ENCODE results near the gene SPTBN4.

- TF ChIP-seq, protein P1, sequence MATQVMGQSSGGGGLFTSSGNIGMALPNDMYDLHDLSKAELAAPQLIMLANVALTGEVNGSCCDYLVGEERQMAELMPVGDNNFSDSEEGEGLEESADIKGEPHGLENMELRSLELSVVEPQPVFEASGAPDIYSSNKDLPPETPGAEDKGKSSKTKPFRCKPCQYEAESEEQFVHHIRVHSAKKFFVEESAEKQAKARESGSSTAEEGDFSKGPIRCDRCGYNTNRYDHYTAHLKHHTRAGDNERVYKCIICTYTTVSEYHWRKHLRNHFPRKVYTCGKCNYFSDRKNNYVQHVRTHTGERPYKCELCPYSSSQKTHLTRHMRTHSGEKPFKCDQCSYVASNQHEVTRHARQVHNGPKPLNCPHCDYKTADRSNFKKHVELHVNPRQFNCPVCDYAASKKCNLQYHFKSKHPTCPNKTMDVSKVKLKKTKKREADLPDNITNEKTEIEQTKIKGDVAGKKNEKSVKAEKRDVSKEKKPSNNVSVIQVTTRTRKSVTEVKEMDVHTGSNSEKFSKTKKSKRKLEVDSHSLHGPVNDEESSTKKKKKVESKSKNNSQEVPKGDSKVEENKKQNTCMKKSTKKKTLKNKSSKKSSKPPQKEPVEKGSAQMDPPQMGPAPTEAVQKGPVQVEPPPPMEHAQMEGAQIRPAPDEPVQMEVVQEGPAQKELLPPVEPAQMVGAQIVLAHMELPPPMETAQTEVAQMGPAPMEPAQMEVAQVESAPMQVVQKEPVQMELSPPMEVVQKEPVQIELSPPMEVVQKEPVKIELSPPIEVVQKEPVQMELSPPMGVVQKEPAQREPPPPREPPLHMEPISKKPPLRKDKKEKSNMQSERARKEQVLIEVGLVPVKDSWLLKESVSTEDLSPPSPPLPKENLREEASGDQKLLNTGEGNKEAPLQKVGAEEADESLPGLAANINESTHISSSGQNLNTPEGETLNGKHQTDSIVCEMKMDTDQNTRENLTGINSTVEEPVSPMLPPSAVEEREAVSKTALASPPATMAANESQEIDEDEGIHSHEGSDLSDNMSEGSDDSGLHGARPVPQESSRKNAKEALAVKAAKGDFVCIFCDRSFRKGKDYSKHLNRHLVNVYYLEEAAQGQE (tag by site-specific recombination; IDR thresholded peaks at IDR 0.05): no peak
- TF ChIP-seq ZSCAN18 (tag by site-specific recombination; IDR thresholded peaks at IDR 0.05) (no peak), ZFP41 (tag by site-specific recombination; IDR thresholded peaks at IDR 0.05; ENCODE audit: borderline replicate concordance) (no peak), ZNF311 (tag by site-specific recombination; IDR thresholded peaks at IDR 0.05; ENCODE audit: borderline replicate concordance) (no peak)
- TF ChIP-seq, protein P2, sequence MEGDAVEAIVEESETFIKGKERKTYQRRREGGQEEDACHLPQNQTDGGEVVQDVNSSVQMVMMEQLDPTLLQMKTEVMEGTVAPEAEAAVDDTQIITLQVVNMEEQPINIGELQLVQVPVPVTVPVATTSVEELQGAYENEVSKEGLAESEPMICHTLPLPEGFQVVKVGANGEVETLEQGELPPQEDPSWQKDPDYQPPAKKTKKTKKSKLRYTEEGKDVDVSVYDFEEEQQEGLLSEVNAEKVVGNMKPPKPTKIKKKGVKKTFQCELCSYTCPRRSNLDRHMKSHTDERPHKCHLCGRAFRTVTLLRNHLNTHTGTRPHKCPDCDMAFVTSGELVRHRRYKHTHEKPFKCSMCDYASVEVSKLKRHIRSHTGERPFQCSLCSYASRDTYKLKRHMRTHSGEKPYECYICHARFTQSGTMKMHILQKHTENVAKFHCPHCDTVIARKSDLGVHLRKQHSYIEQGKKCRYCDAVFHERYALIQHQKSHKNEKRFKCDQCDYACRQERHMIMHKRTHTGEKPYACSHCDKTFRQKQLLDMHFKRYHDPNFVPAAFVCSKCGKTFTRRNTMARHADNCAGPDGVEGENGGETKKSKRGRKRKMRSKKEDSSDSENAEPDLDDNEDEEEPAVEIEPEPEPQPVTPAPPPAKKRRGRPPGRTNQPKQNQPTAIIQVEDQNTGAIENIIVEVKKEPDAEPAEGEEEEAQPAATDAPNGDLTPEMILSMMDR (tag by site-specific recombination; IDR thresholded peaks at IDR 0.05): no peak
- TF ChIP-seq, protein P3, sequence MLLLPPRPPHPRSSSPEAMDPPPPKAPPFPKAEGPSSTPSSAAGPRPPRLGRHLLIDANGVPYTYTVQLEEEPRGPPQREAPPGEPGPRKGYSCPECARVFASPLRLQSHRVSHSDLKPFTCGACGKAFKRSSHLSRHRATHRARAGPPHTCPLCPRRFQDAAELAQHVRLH (tag by site-specific recombination; IDR thresholded peaks at IDR 0.05): no peak
These were observed 5.7 kb downstream of the SPTBN4 start for GRCh38 chr19:40472516-40472915.

Measured in HEK293 (cell line).